HEK293T (cell line): ENCODE data around the gene SLC25A14.

Source experiments
- FOXK2 ChIP-seq: fragments of 450-650 bp; IDR thresholded peaks from 2 replicates; pipeline ENCODE4 v1.6.1; 2016; ENCODE audit warnings: mild to moderate bottlenecking
- LEF1 ChIP-seq: fragments of 450-650 bp; IDR thresholded peaks from 2 replicates; pipeline ENCODE4 v1.6.1; 2017; ENCODE audit warnings: mild to moderate bottlenecking, borderline replicate concordance

GRCh38 chrX:130321550-130321949 lies 18.2 kb upstream of the SLC25A14 start:
- TF ChIP-seq FOXK2 (no peak), LEF1 (no peak)
